ENCODE measurements around the gene ALG14. TPM values are rescaled to one million over a fixed set of nuclear protein-coding genes. Genes with fewer than 3 reads are reported as not detected.
A peak's percentile ranks its signal among the peaks of the same experiment; 100 is the strongest.

The ALG14 gene
- total RNA-seq (ENCODE audit: low replicate concordance) = 0.49 and 0.53 TPM in 2 replicates

- Histone ChIP-seq H3K4me1 (peaks cover 6% of the 10 kb centered on the region), H3K79me2 (ENCODE audit: low read depth) (no peaks in the 10 kb centered on the region), H4K20me1 (ENCODE audit: low read depth) (no peaks in the 10 kb centered on the region), H3K36me3 (no peaks in the 10 kb centered on the region), H2AFZ (replicated peaks) (peak within 1 kb of the TSS; percentile 96), H3K9ac (peak within 1 kb of the TSS; percentile 42), H3K4me3 (peak within 1 kb of the TSS; percentile 70), H3F3A (ENCODE audit: low read depth) (no peaks in the 10 kb centered on the region), H3K27ac (no peak within 1 kb of the TSS), H3K9me3 (ENCODE audit: low read depth) (no peaks in the 10 kb centered on the region), H3K4me2 (peak within 1 kb of the TSS; percentile 82), H3K27me3 (no peaks in the 10 kb centered on the region)
- Mint-ChIP-seq H3K4me1 (peaks cover 13% of the 10 kb centered on the region), H3K27ac (peak within 1 kb of the TSS; percentile 91), H3K9me3 (no peaks in the 10 kb centered on the region), H3K36me3 (peaks cover 2% of the 10 kb centered on the region), H3K4me3 (peak within 1 kb of the TSS; percentile 100), H3K27me3 (ENCODE audit: insufficient read depth, low read depth) (peaks cover 4% of the 10 kb centered on the region)
- no peak for TF ChIP-seq EZH2 (IDR thresholded peaks at IDR 0.05)
- TF ChIP-seq, protein P1, sequence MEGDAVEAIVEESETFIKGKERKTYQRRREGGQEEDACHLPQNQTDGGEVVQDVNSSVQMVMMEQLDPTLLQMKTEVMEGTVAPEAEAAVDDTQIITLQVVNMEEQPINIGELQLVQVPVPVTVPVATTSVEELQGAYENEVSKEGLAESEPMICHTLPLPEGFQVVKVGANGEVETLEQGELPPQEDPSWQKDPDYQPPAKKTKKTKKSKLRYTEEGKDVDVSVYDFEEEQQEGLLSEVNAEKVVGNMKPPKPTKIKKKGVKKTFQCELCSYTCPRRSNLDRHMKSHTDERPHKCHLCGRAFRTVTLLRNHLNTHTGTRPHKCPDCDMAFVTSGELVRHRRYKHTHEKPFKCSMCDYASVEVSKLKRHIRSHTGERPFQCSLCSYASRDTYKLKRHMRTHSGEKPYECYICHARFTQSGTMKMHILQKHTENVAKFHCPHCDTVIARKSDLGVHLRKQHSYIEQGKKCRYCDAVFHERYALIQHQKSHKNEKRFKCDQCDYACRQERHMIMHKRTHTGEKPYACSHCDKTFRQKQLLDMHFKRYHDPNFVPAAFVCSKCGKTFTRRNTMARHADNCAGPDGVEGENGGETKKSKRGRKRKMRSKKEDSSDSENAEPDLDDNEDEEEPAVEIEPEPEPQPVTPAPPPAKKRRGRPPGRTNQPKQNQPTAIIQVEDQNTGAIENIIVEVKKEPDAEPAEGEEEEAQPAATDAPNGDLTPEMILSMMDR (IDR thresholded peaks at IDR 0.05) = no peak
- no peak for TF ChIP-seq EZH2phosphoT487 (IDR thresholded peaks at IDR 0.05)
- DNase-seq (ENCODE audit: low spot score) = peak; percentile 95
These were observed at the start of gene ALG14 for GRCh38 chr1:95072532-95073419. ALG14 (minus strand) TSS chr1:95072951; CDS start chr1:95072898, 53 bp downstream.

DNA sequence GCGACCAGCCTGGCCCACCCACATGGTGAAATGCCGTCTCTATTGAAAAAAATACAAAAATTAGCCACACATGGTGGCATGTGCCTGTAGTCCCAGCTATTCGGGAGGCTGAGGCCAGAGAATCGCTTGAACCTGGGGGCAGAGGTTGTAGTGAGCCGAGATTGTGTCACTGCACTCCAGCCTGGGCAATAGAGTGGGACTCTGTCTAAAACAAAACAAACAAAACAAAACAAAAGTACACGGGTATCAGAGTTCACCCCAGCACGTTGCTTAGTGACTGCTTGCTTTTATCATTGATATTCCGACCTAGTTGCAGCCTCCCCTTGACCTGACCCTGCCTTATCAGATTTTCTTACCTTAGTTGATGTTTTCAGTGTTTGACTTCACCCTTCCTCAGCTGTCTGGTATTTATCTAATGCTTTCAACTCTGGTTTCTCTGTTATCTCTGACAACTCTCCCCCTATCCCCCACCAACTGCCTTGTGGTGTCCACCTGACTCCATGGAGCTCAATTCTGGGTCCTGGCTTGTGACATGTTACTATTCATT, 49.5 kb upstream of the ALG14 start:
- peaks cover 5% of the 10 kb centered on the region for H3F3A ChIP-seq (ENCODE audit: low read depth)
- Mint-ChIP-seq H3K4me1 (peaks cover 3% of the 10 kb centered on the region), H3K27ac (no peak overlapping the region), H3K27me3 (ENCODE audit: insufficient read depth, low read depth) (peaks cover 16% of the 10 kb centered on the region), H3K36me3 (no peaks in the 10 kb centered on the region), H3K4me3 (no peak overlapping the region), H3K9me3 (no peaks in the 10 kb centered on the region)
- H3K4me3 ChIP-seq = no peak overlapping the region
- H3K36me3 ChIP-seq = no peaks in the 10 kb centered on the region
- H3K4me2 ChIP-seq = no peak overlapping the region
- H3K27ac ChIP-seq = no peak overlapping the region
- no peak overlapping the region for H3K9ac ChIP-seq
- peaks cover 5% of the 10 kb centered on the region for H4K20me1 ChIP-seq (ENCODE audit: low read depth)
- H3K4me1 ChIP-seq = no peaks in the 10 kb centered on the region
- H3K27me3 ChIP-seq = peaks cover 17% of the 10 kb centered on the region
- no peak for DNase-seq (ENCODE audit: low spot score)
- H3K79me2 ChIP-seq (ENCODE audit: low read depth) = no peaks in the 10 kb centered on the region
- no peak overlapping the region for H2AFZ ChIP-seq (replicated peaks)
- TF ChIP-seq, protein P1 (IDR thresholded peaks at IDR 0.05) = no peak
- TF ChIP-seq EZH2phosphoT487 (IDR thresholded peaks at IDR 0.05) (no peak), EZH2 (IDR thresholded peaks at IDR 0.05) (no peak)
- H3K9me3 ChIP-seq (ENCODE audit: low read depth) = no peaks in the 10 kb centered on the region

DNA sequence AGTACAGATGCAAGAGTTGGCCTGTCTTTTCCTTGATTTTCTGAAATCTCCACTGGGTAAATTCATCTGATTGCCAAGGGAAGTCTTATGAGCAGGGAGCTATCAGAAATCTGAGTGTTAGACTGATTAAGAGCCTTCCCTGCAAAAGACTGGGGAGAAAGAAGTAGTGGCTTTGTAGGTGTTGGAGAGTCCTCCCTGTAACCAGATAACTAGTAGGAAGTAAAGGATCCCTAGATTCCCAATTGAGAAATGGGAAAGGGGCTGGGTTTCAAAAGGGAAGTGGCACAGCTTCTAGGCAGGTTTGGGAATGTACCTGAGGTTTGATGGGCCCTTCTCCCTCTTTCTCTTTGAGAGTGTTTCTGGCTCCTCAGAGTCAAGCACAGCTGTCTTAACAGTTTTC, 46.5 kb upstream of the ALG14 start:
- Mint-ChIP-seq H3K9me3 (no peaks in the 10 kb centered on the region), H3K27ac (no peak overlapping the region), H3K4me1 (peaks cover 8% of the 10 kb centered on the region), H3K4me3 (peak overlapping the region; percentile 92), H3K27me3 (ENCODE audit: insufficient read depth, low read depth) (peaks cover 16% of the 10 kb centered on the region), H3K36me3 (no peaks in the 10 kb centered on the region)
- Histone ChIP-seq H2AFZ (replicated peaks) (no peak overlapping the region), H3K36me3 (no peaks in the 10 kb centered on the region), H3K79me2 (ENCODE audit: low read depth) (no peaks in the 10 kb centered on the region), H3K27ac (no peak overlapping the region), H3K4me1 (no peaks in the 10 kb centered on the region), H3K4me3 (no peak overlapping the region), H3K9me3 (ENCODE audit: low read depth) (no peaks in the 10 kb centered on the region), H3K27me3 (peaks cover 17% of the 10 kb centered on the region), H3K4me2 (no peak overlapping the region), H4K20me1 (ENCODE audit: low read depth) (peaks cover 5% of the 10 kb centered on the region), H3K9ac (no peak overlapping the region), H3F3A (ENCODE audit: low read depth) (peaks cover 10% of the 10 kb centered on the region)
- no peak for DNase-seq (ENCODE audit: low spot score)
- TF ChIP-seq, protein P1 (IDR thresholded peaks at IDR 0.05) = no peak
- TF ChIP-seq EZH2phosphoT487 (IDR thresholded peaks at IDR 0.05) = no peak
- TF ChIP-seq EZH2 (IDR thresholded peaks at IDR 0.05) = no peak

All from neural progenitor cell (in vitro differentiated cells).